HG02870 (cell line): Measurements from ENCODE around the gene ZMIZ2.
"Not testable (repeated sequence)": the region's sequence is repeated elsewhere in the genome, so short reads cannot be mapped to it uniquely, and the experiment has no call there.

Experiments used
- ATAC-seq: cut with Tn5 transposase; IDR thresholded peaks from one replicate; pipeline ENCODE4 v1.9.1; 2021; ENCODE audit warnings: mild to moderate bottlenecking, moderate library complexity; ENCODE audit not compliant: unreplicated experiment

The ZMIZ2 gene

DNA sequence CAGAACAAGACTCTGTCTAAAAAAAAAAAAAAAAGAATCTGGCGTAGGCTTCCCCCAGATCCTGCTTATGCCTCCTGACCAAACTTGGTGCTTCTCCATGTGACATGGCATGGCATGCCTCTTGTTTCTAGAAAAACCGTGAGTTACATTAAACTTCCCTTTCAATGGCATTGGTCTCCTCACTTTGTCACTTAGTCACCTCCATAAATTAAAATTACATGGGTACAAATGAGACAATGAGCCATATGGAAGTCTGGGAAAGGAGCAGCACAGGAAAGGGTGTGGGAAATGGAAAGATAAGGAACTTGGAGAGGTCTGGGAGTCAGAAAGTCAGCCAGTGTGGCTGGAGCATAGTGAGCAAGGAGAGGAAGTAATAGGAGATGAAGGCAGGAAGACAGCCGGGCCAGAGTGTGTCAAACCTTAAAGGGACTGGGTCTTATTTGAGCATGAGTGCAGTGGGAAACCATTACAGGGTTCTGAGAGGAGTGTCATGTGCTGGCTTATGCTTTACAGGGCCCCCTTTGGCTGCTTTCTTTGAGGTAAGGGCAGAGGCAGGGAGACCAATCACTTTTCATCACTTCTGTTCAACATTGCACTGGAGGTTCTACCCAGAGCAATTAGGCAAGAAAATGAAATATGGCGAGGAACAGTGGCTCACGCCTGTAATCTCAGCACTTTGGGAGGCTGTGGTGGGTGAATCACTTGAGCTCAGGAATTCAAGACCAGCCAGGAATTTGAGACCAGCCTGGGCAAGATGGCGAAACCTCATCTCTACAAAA lies 21.3 kb upstream of the ZMIZ2 start:
- no peak for ATAC-seq

DNA sequence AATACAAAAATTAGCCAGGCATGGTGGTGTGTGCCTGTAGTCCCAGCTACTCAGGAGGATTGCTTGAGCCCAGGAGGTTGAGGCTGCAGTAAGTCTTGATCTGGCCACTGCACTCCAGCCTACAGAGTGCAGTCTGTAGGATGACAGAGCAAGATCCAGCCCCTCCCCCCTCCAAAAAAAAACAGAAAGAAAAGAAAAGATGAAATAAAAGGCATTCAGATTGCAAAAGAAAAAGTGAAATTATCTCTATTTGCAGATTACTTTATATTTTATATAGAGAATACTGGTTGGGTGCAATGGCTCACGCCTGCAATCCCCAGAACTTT lies 20.7 kb upstream of the ZMIZ2 start:
- no peak for ATAC-seq

GRCh38 chr7:44729949-44730590 lies 18.6 kb upstream of the ZMIZ2 start:
- no peak for ATAC-seq

DNA sequence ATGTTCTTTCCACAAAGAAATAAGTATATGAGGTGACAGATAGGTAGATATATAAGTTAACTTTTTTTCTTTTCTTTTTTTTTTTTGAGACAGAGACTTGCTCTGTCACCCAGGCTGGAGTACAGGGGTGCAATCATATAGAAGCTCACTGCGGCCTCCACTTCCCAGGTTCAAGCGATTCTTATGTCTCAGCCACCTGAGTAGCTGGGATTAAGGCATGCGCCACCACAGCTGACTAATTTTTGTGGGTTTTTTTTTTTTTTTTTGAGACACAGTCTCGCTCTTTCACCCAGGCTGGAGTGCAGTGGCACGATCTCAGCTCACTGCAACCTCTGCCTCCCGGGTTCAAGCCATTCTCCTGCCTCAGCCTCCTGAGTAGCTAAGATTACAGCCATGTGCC lies 15.7 kb upstream of the ZMIZ2 start:
- not testable (repeated sequence) for ATAC-seq

GRCh38 chr7:44733708-44734481 lies 14.8 kb upstream of the ZMIZ2 start:
- ATAC-seq = no peak

GRCh38 chr7:44735403-44736165 lies 13.1 kb upstream of the ZMIZ2 start:
- ATAC-seq = peak; percentile 54

DNA sequence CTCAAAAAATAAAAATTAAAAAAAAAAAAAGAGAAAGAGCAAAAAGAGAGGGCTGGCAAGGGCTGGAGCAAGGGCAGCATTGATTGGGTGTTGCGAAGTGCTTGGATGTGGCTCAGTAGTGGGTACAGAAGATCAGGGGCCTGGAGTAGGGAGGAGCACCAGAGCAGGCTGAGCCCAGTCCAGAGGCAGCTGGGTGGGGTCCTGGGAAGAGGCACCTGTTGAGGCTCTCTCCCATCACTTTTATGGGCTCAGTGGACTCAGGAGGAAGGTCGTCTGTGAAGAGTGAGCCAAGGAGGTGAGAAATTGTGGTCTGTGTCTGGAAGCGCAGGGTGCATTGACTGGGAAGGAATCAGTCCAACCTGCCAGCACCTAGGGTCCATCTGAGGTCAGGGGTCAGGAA lies 11.8 kb upstream of the ZMIZ2 start:
- no peak for ATAC-seq

- ATAC-seq = no peak
These were observed 10.5 kb upstream of the ZMIZ2 start for GRCh38 chr7:44738051-44738723.

DNA sequence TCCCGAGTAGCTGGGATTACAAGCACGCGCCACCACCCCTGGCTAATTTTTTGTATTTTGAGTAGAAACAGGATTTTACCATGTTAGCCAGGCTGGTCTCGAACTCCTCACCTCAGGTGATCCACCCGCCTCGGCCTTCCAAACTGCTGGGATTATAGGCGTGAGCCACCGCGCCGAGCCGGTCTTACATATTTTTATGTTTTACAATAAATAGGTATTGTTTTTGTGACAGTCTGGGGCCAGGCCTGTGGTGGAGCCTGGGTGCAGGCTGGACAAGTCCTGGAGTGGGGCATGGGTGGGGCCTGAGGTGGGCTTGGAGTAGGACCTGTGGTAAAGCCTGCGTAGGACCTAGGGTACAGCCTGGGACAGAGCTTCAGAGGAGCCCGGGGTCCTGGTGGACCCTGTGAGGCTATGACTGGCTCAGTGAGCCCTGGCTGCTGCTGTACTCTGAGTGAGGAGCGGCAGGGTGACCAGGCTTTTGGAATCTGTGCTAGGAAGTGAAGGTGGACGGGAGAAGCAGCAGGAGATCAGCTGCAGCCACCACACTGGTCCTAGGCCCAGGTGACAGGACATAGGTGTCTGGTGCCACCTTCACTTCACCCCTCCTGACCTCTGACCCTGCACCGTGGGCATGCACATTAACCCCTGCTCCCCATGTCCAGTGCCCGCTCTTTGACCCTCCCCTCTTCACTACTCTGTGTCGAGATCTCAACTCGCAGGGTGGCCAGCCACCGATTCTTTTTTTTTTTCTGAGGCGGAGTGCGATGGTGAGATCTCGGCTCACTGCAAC lies 9.6 kb upstream of the ZMIZ2 start:
- no peak for ATAC-seq

- ATAC-seq = no peak
These were observed 8.6 kb upstream of the ZMIZ2 start for GRCh38 chr7:44740055-44740454.

GRCh38 chr7:44743750-44744149 lies 4.9 kb upstream of the ZMIZ2 start:
- ATAC-seq = no peak

DNA sequence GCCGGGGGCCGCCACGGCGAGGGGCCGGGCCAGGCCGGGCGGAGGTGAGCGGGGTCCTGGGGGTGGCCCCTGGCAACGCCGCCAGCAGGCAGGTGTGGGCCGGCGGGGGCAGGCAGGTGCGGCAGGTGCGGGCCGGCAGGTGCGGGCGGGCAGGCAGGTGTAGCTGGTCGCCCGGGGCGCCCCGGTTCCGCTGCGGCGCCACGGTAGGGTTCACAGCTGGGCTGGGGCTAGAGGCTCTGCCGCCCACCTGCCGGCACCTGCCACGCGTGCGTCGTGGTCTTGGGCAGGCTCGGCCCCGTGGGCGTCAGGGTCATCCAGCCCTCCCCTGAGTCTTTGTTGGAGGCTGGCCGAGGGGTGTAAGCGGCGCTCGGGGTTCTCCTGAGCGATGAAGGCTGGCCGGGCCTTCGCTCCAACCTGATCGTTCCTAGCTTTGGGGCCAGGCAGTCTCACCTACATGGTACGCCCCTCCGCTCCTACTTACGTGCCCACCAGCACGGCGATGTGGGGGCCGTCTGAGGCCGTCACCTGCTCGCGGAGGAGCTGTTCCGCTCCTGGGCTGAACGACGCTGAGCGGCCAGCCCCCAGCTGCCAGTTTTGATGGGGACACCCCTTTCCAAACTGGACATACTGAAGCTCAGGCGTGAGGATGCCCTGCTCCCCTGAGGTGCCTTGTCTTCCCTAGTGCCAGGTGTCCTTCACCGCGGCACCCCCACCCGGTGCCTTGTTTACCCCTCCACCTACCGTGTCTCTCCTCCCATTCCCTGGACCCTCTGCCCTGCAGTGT lies 493 bp downstream of the ZMIZ2 start:
- ATAC-seq = peak; percentile 16

GRCh38 chr7:44749992-44750391 lies 1.3 kb downstream of the ZMIZ2 start:
- ATAC-seq = no peak

- no peak for ATAC-seq
These were observed 1.8 kb downstream of the ZMIZ2 start for GRCh38 chr7:44750424-44750823.

DNA sequence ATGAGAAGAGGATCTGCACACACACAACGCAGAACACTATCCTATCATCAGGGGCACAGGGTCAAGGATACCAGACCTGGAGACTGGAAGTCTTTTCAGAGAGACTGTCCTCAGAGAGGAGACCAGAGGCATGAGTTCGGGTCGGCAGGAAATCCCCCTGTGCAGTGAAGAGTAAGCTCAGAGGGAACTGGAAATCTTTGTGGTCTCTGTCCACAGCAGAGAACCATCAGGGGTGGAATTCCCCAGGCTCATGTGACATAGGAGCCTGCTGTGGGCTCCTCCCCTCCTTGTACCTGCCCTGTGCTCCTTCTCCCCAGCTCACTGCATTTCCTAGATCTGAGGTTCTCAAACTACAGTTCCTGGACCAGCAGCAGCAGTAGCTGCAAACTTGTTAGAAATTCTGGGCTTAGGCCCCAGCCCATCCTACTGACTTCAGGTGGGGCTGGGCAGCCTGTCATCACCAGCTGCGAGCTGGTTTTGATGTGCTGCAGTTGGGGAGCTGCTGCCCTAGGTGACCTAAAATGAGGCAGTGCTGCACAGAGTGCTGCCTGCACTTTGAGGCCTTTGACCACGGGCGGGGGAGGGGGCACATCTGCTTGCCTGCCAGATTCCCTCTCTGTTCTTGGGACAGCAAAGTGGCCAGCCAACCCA lies 2.4 kb downstream of the ZMIZ2 start:
- peak; percentile 75 for ATAC-seq

DNA sequence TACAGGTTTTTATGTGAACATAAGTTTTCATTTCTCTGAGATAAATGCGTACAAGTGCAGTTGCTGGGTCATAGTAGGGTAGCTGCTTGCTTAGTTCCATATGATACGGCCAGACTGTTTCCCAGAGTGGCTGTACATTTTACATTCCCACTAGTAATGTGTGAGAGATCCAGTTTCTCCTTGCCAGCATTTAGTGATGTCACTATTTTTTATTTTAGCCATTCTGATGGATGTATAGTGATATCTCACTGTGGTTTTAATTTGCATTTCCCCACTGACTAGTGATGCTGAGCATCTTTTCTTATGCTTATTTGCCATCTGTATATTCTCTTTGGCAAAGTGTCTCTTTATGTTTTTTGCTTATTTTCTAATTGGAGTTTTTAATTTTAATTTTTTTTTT lies 4.2 kb downstream of the ZMIZ2 start:
- ATAC-seq = no peak

DNA sequence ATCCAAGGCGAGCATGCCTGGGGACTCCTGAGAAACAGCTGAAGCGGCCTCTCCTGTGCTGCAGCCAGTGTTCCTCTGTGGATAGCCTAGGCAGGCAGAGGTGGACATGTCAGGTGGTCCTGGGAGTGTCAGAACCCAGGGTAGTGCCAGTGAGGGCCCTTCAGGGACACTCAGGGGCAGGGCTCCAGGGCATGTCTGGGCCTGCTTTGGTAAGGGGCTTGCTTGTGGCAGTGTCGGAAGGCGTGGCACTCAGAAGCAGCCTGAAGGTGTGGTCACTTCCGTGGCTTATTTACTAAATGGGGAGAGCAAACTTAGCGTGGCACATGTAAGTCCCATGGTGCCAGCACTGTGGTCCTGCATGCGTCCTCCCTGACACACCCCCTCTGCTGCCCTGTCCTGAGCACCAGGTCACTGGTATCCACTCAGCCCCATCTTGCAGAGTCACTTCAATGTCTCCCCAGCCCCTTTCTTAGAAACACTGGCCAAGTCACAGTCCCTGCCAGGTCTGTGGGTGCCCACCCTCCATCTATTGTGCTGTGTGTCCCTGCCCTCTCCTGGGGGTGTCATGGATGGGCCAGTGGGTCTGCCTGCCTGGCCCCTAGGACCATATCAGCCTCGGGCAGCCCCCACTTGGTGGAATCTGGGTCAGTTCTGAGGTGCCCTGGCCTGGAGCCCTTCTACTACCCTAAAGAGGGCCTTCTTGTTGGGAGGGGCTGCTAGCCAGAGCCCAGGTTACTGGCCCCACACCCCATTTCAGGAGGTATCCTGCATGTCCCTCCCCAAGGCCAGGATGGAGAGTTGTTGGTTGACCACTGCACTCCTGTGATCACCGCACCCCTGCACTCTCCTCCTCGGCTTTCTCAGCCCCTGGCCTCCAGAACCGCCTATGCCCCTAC lies 6.4 kb downstream of the ZMIZ2 start:
- ATAC-seq = no peak
